HG03521 (cell line): Measurements from ENCODE around the gene RPS21.
A peak's percentile ranks its signal among the peaks of the same experiment; 100 is the strongest.

Experiments
- ATAC-seq: cut with Tn5 transposase; IDR thresholded peaks from one replicate; pipeline ENCODE4 v1.9.1; 2021; ENCODE audit warnings: mild to moderate bottlenecking, moderate library complexity; ENCODE audit not compliant: unreplicated experiment

RPS21 gene

DNA sequence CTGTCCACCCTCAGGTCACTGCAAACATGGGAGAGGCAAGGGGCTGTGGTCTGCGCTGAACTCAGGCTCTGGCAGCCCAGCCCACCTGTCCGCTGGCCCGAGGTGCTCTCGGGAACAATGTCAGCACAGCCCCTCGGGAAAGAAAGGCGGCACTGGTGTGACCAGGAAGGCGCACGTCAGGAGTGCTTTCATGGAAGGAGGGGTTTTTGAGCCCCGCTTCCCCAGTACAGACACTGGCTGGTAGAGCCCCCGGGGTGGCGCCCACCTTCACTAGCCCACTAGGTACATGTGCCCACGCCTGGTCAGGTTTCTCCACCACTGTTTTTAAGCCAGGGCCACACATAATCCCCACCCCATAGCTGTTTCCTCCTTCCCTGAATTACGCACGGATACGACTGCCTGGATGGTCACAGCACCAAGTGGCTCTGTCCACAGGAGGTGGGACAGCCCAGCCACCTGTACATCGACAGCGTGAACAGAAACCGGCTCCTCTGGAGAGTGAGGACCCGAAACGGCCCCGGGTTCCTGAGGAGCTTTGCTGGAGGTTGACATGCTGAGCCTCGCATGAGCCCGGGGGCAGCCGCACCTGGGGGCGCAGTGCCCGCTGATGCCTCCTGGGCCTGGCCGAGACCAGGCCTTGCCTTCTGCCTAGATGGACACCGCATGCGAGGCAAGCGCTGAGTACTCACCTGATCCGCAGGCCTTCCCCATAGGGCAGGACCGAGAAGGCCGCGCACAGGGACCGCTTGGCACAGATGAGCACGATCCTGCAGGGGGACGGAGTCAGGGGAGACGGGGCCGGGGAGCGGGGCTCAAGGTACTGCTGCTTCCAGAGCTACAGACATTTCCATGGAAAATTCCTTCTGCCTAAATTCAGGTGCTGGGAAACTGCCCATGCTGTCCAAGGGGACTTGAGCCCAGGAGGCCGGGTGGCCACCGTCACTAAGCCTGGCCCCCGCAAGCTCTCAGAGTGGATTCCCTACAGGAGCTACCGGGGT, 7.6 kb downstream of the RPS21 start:
- ATAC-seq, result no peak

DNA sequence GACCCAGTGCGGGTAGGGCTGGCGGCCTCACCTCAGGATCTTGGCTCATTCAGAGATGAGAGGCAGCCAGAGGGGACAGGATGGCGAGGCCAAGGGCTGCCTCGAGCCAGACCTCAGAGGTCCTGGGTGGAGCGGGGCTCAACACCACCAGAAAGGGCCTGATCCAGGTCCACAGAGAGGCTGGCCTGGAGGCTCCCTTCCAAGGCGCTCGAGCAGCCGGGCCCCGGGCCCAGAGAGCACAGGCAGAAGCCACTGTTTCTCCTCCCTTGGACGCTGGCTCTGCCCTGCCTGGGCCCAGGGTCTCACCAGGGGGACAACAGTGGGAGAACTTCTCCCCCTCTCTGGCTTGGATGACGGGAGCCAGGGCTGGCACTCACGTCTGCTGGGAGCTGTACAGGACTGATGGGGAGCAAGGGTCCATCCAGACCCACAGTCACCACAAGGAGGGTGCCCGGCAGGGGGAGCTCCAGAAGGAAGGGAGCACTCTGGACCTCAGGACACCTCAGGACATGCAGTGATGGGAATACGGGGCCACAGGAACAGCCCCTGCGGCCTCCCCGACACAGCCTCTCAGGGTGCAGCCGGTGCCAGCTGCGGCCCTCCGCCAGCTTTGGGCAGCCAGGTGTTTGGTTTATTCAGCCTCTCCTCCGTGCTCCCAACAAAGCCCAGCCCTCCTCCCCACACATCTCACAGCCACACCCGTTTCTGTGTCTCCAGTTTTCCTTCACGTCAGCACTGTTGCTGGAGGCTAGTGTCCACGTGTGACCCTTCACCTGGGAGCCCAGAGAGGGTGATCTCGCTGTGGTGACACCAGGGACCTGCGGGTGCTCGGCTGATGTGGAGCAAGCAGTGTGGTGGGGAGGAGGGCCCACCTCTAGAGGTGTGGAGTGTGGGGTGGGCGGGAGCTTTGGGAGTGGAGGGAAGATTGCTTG, 8.7 kb downstream of the RPS21 start:
- ATAC-seq, result no peak

DNA sequence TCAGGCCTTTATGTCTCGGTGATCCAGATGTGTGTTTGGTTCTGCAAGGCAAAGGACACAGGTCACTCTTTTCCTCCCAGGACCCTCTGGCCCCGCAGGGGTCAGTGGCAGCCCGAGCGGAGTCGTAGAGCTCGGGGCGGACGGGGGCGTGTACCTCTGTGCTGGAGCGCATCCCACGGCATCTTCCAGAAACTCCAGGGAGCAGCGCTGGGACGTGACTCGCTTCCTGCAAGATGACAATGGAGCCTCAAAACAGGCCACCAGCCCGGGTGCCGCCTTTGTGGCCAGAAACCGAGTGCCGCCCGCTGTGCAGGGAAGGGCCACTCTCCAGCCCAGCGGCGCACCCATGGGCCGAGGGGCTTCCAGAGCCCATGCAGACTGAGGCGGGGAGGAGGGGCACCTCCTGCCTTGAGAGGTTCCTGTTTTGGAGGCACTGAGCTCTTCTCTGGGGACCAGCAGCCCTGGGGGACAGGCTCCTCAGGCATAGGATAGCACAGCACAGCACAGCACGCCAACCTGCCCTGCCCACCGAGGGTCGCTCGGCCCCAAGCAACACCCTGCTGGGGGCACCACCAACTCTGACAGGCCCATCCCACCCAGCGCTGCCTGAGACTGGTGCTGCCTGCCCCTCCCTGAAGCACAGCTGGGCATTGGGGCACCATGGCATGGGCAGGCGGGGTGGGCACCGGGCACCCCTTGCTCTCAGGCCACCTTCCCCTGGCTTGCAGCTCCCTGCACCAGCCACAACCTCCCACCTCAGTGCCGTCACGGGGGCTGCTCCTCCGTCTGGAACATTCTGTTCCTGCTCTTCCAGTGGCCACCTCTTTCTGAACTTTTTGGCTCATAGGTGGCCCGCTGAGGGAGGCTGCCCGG, 9.7 kb downstream of the RPS21 start:
- no peak for ATAC-seq

DNA sequence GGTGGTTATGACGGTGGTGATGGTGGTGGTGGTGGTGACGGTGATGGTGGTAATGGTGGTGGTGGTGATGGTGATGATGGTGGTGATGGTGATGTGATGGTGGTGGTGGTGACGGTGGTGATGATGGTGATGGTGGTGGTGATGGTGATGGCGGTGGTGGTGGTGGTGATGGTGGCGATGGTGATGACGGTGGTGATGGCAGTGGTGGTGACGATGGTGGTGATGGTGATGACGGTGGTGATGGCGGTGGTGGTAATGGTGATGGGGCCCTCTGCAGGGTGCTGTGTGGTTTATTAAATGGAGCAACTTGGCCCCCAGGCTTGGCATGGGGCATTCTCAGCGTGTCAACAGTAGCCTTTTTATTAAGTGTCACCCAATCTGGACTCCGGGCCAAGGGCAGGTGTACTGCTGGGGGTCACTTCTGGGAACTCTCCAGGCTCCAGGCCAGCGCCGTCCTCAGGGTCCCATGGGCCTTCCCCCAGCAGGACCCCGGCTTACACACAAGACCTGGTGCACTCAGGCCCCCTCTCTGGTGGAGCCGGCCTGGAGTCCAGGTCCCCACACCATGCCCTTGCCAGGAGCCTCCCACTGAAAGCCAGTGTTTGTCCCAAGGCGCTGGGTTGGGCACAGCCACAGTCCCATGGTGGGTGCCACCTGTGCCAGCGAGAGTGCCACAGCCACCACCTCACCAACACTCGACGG, 11.4 kb downstream of the RPS21 start:
- ATAC-seq, result no peak

DNA sequence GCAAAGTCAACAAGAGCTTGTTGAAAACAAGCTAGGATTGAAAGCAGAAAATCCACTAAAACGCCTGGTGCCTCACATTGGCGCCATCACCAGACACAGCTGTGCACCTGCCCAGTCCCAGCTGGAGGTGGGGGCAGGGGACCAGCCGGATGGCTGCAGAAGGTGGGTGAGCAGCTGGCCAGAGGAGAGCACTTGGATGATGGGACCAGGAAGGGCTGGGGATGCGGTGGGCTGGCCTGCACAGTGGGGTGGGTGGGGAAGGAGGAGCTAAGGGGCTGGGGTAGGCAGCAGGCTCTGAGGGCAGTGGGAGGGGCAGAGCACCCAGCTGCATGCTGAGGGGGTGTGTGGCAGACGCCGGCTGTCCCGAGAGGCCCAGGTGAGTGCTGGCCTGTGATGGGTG, 13.1 kb downstream of the RPS21 start:
- ATAC-seq, result no peak

DNA sequence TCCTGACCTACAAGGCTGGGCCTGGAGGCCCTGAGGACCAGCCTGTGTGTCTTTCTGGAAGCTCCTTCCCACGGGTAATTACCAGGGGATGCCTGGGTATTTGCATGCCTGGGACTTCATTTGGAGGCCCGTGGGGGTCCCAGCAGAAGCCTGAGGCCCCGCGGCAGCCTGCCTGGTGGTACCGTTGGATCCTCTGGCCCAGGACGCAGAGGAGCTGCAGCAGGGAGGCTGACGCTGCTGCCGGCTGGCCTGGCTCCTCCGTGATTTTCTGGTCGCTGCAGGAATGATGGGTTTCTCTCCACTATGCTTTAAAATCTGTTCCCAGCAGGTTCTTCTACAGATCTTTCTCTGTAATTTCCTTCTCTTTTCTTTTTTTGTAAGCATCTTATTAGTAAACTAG, 13.6 kb downstream of the RPS21 start:
- no peak for ATAC-seq

DNA sequence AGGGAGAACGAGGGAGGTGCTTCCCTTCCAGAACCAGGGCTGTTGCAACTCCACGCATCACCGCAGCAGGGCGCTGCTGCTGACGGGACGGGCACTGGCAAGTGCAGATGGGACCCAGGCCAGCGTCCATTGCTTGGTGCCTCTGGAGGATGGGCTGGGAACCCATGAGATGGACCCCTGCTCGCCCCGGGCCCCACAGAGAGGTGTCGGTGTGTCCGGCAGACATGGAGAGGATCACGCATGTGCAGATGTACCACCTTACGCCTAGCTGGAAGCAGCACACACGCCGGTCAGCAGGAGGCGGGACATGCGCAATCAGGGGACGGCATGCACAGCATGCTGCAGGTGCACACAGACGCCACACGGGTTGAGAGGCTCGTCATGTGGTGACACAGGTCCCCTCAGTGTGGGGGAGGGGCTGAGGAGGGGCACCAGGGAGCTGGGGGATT, 14.5 kb downstream of the RPS21 start:
- ATAC-seq, result no peak

DNA sequence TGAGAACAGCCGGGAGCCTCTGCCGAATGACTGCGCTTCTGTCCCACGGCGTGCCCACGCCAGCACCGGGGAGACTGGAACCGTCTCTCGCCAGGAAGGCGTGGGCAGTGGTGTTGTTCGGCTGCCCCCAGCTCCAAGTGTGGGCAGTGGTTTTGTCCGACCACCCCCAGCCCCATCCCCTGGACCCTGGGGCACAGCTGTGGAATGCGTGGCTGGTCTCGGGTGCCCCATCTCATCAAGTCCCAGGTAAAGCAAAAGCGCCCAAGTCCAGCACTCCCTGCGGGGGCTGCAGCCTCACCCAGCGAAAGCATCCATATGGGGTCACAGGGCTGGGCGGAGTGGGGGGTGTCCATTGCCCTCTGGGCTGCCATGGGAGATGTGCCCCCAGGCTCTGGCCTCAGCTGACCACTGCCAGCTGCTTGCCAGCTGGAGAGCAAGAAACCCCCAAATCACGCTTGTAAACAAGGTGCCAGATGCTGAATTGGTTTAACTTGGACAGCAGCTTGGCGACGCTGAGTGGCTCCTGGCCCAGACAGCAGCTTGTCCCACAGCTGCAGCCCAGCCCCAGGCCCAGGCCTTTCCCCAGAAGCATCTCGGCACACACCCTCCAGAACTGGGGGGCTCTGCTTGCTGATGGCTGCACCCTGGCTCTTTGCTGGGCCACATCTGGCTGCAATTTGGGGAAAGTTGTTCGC, 15.7 kb downstream of the RPS21 start:
- no peak for ATAC-seq

DNA sequence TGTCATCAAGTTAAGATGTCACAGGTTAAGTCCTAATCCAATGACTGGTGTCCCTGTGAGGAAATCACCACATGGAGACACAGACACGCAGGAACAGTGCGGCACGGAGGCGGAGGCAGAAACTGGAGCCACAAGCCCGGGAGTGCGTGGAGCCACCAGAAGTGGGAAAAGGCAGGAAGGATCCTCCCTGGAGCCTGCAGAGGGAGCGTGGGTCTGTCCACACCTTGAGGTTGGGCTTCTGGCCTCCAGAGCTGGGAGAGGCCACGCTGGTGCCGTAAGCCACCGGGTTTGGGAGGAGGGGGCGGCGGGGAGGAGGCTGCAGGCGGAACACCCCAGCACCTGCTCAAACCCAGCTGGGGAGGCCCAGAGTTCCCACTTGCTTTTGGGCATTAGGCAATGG, 16.4 kb downstream of the RPS21 start:
- ATAC-seq, result no peak

DNA sequence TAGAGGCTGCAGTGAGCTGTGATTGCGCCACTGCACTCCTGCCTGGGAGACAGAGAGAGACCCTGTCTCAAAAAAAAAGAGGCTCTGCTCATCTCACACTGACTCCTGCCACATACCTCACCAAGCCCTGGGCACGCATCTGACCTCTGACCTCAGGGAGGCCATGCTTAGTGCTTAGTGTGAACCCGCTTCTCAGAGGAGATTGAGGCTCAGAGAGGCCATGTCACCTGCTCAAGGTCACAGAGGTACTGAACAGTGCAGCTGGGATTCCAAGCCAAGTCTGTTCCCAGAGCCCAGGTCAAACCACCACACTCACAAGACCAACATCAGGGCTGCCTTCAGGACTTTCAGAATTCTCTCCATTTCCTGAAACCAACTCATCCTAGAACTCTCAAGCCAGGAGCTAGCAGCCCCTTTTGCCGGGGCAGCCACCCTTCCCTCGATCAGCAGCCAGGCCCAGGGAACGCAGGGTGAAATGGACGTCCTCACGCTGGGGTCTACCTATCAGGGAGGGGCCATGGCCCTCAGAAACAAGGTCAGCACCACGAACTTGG, 17.3 kb downstream of the RPS21 start:
- no peak for ATAC-seq

DNA sequence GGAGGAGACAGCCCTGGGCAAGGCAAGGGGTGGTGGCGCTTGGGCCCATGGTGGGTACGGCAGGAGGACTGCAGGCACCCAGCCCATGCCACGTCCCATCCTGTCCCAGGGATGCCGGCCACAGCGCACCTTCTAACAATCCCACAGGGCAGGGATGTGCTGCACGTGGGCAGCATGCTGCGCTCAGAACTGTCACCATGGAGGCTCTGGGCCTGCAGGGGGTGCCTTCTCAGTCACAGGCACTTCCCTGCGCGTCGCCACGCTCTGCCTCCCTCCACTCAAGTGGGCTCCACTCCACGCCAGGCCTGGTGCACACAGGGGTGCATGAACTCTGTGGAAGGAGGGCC, 17.8 kb downstream of the RPS21 start:
- no peak for ATAC-seq

DNA sequence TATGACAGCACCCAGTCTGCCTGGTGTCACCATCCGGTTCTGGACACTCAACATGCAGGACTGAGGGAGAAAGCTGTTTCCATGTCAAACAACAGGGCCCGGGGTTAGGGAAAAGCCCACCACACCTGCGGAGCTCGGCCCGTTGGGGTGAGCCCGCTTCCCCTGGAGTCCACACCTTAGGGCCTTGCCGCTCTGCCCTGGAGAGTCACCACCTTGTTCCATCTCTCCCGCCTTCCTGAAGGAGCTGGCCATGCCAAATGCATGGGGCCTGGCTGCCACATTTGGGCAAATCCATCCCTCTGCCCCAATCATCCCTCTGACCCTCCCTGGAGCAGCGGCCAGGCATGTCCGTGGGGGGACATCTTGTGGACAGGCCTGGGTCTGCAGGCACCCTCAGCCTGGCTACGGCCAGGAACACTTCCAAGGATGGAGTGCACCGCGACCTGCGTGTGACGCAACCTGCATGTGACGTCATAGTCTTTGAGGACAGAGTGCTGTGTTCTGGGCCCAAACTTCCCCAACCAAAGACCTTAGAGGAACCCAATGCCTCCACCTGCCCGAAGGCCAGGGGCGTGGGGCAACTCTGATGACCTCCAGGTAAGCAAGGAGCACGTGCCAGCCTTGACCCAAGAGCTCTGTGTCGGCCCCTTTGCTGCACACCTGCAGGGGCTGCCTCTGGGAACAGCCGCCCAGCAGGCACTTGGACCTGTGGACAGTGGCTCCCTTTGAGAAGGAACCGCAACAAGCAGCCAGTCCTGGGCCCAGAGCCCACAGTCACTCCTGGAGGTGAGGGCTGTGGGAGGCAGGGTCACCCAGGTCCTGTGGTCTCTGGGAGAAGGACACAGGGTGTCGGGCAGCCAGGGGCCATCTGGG, 18.4 kb downstream of the RPS21 start:
- no peak for ATAC-seq

DNA sequence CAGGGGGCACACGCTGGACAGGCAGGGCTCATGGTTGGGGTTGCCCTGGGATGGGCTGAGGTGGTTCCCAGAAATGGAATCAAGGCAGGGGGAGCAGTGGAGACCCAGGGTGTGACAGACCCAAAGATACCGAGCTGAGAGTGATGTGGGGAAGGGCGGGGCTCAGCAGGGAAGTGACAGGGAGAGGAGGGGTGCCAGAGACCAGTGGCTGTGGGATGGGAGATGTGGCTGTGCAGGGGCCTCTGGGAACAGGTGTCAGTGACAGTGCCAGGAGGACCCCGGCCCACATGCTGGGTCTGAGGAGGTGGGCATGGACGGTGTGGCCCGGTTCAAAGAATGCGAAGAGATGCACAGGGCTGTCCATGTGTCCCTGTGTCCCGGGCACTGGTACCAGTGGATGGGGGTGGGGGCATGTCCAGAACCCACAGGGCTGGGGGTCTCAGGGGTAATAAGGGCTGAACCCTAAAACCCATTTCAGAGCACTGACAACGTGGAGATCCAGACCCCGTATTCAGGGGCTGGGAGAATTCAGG, 19.1 kb downstream of the RPS21 start:
- no peak for ATAC-seq

DNA sequence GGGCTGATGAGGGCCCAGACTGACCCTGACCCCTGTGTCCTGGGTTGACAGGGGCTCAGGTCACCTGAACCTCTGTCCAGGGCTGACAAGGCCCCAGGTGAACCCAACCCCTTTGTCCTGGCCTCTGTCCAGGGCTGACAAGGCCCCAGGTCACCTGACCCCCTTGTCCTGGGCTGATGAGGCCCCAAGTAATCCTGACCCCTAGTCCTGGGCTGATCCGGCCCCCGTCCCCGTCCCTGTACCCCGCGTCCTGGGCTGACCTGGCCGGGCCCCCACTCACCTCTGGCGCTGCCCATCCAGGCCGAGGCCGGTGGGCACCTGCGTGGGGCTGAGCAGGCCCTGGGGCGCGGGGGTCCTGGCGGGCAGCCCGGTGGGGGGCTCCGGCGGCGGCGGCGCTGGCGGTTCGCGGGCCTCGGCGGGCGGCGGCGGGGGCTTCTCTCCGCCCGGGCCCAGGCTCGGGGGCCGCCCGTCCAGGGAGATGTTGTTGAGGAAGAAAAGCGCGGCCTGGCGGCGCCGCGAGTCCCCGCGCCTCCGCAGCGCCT, 19.8 kb downstream of the RPS21 start:
- peak; percentile 1 for ATAC-seq

DNA sequence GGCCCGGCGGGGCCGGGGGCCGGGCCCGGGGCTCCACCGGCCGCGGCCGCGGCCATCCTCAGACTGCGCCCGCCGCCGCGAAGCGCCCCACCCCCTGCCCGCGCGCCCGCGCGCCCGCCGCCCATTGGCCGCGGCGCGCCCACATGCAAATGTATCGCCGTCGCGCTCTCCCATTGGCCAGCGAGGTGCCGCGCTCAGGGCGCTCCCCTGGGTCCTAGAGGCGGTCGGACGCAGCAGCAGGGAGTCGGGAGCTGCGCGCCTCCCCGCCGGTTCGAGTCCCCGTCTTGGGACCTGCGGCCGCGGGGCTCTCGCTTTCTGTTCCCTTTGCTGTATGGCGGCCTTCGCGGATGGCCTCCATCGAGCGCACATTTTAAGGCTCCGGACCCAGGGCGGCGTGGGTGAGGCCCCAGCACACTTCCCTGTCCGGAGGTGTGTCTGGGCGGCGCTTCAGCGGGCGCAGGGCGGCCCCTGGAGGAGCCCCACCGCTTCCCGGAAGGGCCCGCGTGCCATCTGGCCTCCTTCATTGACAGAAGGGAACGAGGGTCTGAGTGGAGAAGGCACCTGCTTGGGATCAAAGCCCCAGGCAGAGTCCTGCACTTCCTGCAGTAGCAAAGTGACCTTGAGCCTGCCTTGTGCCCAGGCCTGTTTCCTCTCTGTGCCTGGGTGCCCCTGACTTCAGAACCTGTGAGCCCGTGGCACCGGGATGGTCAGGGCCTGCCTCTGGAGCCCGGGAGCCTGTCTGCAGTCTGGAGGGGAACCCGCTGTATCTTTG, 20.5 kb downstream of the RPS21 start, which contains the start of gene CABLES2:
TSS of gene CABLES2 (minus strand) at position 65 of the 772 bp plus-strand sequence. CDS start at position 56, 9 bp downstream.
- peak; percentile 86 for ATAC-seq

DNA sequence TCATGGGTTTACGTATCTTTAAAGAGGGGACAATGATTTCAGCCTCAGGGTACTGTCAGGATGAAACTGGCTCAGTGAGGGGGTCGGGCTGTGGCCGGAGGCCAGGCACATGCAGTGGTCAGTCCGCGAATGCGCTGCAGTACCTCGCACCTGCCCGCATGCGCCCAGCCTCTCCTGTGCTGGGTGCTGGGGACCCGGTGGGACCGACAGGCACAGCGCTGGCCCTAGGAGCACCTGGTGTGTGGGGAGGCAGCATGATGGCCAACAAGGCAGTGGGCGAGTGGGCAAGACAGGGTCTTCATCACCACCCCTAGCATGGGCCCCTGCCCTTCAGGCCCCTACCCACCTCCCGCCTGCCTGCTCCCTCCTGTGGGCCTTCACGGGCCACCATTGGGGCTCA, 21.2 kb downstream of the RPS21 start:
- no peak for ATAC-seq

DNA sequence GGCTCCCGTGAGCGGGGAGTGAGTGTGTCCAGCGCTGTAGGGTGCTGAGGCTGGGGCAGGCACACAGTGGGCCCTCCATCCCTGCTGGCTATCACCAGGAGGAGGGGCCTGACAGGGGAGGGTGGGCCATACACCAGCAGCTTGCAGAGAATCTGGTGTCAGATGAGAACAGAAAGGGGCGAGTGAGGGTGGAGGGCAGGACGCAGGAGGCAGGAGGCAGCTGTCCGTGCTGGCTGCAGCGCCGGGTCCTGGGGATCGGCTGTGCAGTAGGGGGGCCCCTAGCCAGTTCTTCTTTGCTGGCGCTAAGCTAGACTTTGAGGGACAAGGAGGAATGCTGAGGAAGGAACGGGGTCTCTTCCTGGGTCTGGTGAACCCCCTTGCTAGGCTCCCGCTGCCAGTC, 21.7 kb downstream of the RPS21 start:
- ATAC-seq, result no peak
